Tibial nerve (tissue), 4 donors: ENCODE results near the gene MLEC.

Experiments used
- CTCF ChIP-seq, 5 experiments: fragments of 200-600 bp in 3 of 5; fragments of 450-650 bp in 2 of 5; sonication (generic) in 3 of 5; IDR thresholded peaks; one replicate each; pipeline ENCODE4 v1.5.1; 2016 to 2019; ENCODE audit warnings: antibody characterized with exemption in 5 of 5, mild to moderate bottlenecking in 3 of 5, moderate library complexity in 2 of 5
- EP300 ChIP-seq, 2 donors: sonication (generic); formaldehyde crosslinking; IDR thresholded peaks; one replicate each; pipeline ENCODE4 v1.6.1; 2017; ENCODE audit warnings: antibody characterized with exemption in 2 of 2, mild to moderate bottlenecking in 1 of 2
- POLR2A ChIP-seq, 2 donors: fragments of 450-650 bp; IDR thresholded peaks; one replicate each; pipeline ENCODE4 v1.6.1; 2017; ENCODE audit warnings: antibody characterized with exemption in 2 of 2, mild to moderate bottlenecking in 2 of 2, moderate library complexity in 2 of 2

GRCh38 chr12:120720234-120720986, 33.5 kb downstream of the MLEC start:
- TF ChIP-seq CTCF (IDR thresholded peaks at IDR 0.05) (no peak), EP300 (IDR thresholded peaks at IDR 0.05) (no peak), POLR2A (IDR thresholded peaks at IDR 0.05) (no peak)
